Thyroid gland (tissue), 4 donors: Measurements from ENCODE around the gene BEND6.

Source experiments
- CTCF ChIP-seq, 6 experiments: fragments of 200-600 bp in 3 of 6; fragments of 450-650 bp in 3 of 6; sonication (generic) in 3 of 6; IDR thresholded peaks; one replicate each; pipeline ENCODE4 v1.5.1; 2016 to 2019; ENCODE audit warnings: antibody characterized with exemption in 6 of 6, mild to moderate bottlenecking in 2 of 6, inconsistent platforms in 1 of 6, moderate library complexity in 1 of 6
- POLR2A ChIP-seq, 2 donors: fragments of 450-650 bp; IDR thresholded peaks; one replicate each; pipeline ENCODE4 v1.6.1; 2017; ENCODE audit warnings: antibody characterized with exemption in 2 of 2, mild to moderate bottlenecking in 2 of 2, moderate library complexity in 1 of 2

- TF ChIP-seq CTCF (IDR thresholded peaks at IDR 0.05) (no peak), POLR2A (IDR thresholded peaks at IDR 0.05) (no peak)
Observed at GRCh38 chr6:57004292-57004691, 49.4 kb downstream of the BEND6 start.
